ENCODE results near the gene FUT7. TPM values are rescaled to one million over a fixed set of nuclear protein-coding genes. Genes with fewer than 3 reads are reported as not detected.

The FUT7 gene
- total RNA-seq, 1 donor: not detected

DNA sequence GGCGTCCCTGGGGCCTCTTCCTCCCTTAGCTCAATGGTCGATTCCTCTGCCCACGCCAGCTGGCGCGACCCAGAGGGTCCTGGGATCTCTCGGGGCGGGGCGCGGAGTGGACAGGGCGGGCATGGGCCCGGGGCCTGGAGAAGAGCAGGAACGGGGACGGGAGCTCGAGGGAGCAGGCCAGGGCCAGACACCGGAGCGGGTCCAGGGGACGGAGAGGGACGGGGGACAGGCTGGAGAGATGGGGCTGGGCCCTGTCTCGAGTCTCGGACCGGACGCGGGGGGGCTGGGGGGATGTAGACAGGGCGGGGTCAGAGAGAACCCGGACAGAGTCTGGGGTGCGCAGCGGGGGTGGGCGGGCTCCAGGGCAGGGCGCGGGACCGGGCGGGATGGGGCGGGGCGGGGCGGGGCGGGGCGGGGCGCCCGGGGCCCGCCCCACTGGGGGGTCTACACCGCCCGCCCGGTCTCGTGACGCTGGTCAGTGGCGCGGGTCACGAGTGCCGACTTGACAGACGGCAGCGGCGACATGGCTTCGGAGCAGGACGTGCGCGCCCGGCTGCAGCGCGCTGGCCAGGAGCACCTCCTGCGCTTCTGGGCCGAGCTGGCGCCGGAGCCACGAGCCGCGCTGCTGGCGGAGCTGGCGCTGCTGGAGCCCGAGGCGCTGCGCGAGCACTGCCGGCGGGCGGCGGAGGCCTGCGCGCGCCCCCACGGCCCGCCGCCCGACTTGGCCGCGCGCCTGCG is 45.3 kb upstream of the FUT7 start, which contains the start of gene UAP1L1:
UAP1L1 (plus strand) TSS at position 508 of the 738 bp plus-strand sequence; CDS start at position 524, 16 bp downstream.
- peak; percentile 49 for DNase-seq (ENCODE audit: low read depth)
- TF ChIP-seq, protein P1, sequence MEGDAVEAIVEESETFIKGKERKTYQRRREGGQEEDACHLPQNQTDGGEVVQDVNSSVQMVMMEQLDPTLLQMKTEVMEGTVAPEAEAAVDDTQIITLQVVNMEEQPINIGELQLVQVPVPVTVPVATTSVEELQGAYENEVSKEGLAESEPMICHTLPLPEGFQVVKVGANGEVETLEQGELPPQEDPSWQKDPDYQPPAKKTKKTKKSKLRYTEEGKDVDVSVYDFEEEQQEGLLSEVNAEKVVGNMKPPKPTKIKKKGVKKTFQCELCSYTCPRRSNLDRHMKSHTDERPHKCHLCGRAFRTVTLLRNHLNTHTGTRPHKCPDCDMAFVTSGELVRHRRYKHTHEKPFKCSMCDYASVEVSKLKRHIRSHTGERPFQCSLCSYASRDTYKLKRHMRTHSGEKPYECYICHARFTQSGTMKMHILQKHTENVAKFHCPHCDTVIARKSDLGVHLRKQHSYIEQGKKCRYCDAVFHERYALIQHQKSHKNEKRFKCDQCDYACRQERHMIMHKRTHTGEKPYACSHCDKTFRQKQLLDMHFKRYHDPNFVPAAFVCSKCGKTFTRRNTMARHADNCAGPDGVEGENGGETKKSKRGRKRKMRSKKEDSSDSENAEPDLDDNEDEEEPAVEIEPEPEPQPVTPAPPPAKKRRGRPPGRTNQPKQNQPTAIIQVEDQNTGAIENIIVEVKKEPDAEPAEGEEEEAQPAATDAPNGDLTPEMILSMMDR (IDR thresholded peaks at IDR 0.05; ENCODE audit: insufficient read depth, low read length): no peak
- peak within 1 kb of the TSS; percentile 80 for H3K4me3 ChIP-seq (ENCODE audit: low read depth, low read length)

- no peak overlapping the region for H3K4me3 ChIP-seq (ENCODE audit: low read depth, low read length)
- DNase-seq (ENCODE audit: low read depth): no peak
- TF ChIP-seq, protein P1 (IDR thresholded peaks at IDR 0.05; ENCODE audit: insufficient read depth, low read length): no peak
Observed at GRCh38 chr9:137076636-137077009, 44.7 kb upstream of the FUT7 start.

- no peak for DNase-seq (ENCODE audit: low read depth)
- H3K4me3 ChIP-seq (ENCODE audit: low read depth, low read length): no peak overlapping the region
- TF ChIP-seq, protein P1 (IDR thresholded peaks at IDR 0.05; ENCODE audit: insufficient read depth, low read length): no peak
Observed at GRCh38 chr9:137075275-137075775, 43.4 kb upstream of the FUT7 start.

- TF ChIP-seq, protein P1 (IDR thresholded peaks at IDR 0.05; ENCODE audit: insufficient read depth, low read length): no peak
- H3K4me3 ChIP-seq (ENCODE audit: low read depth, low read length): no peak overlapping the region
- DNase-seq (ENCODE audit: low read depth): no peak
Observed at GRCh38 chr9:137074657-137075274, 42.9 kb upstream of the FUT7 start.

GRCh38 chr9:137073992-137074399 is 42.1 kb upstream of the FUT7 start:
- no peak overlapping the region for H3K4me3 ChIP-seq (ENCODE audit: low read depth, low read length)
- TF ChIP-seq, protein P1 (IDR thresholded peaks at IDR 0.05; ENCODE audit: insufficient read depth, low read length): no peak
- no peak for DNase-seq (ENCODE audit: low read depth)

DNA sequence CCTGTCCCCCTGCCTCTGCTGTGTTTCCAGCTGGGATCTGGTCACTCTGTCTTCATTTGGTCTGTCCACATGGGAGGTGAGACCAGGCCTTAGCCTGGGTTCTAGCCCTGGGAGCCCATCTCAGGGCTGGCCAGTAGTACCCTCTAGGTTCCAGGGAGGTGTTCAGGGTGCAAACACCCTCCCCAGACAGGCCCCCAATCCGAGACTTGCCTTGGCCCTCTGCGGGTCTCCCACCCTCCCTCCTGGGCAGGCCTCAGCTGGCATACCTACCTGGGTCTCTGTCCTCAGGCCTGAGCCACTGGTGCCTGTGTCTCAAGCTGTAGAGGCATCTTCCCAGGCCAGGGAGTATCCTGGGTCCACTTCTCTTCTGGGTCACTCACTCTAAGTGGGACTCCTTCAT is 39.4 kb upstream of the FUT7 start:
- TF ChIP-seq, protein P1 (IDR thresholded peaks at IDR 0.05; ENCODE audit: insufficient read depth, low read length): no peak
- no peak for DNase-seq (ENCODE audit: low read depth)
- H3K4me3 ChIP-seq (ENCODE audit: low read depth, low read length): no peak overlapping the region

Data from fibroblast of the aortic adventitia (primary cell).